ENCODE results near the gene ELMO1. TPM values are rescaled to one million over a fixed set of nuclear protein-coding genes. Genes with fewer than 3 reads are reported as not detected.

ELMO1 gene
- total RNA-seq, 1 donor from 2014 or later, result not detected

DNA sequence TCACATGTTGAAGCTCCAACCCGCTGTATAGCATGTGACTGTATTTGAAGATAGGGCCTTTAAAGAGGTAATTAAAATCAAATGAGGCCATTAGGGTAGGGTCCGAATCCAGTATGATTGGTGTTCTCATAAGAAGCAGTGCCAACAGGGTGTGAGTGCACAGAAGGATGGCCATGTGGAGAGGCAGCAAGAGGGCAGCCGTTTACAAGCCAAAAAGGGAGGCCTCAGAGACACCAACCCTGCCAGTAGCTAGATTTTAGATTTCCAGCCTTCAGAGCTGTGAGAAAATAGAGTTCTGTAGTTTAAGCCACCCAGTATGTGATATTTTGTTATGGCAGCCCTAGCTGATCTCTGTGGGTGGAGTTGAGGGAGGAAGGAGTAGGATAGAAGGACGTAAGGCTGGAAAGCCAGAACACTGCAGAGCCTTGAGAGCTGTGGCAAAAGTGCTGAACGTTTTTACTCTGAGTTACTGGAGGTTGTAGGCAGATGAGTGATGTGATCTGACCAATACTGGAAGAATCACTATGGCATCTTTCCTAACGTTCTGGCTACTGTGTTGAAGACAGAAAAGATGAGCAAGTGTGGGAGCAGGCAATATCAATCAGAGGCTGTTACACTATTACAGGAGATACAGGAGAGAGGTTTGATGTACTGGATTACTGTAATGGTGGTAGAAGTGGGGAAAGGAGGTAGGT lies 334.9 kb downstream of the ELMO1 start:
- no peaks in the 10 kb centered on the region for H3K27me3 Mint-ChIP-seq (ENCODE audit: unreplicated experiment)
- no peak for DNase-seq (ENCODE audit: extremely low spot score, unreplicated experiment)
- H3K36me3 Mint-ChIP-seq (ENCODE audit: unreplicated experiment), result no peaks in the 10 kb centered on the region
- TF ChIP-seq, protein P1, sequence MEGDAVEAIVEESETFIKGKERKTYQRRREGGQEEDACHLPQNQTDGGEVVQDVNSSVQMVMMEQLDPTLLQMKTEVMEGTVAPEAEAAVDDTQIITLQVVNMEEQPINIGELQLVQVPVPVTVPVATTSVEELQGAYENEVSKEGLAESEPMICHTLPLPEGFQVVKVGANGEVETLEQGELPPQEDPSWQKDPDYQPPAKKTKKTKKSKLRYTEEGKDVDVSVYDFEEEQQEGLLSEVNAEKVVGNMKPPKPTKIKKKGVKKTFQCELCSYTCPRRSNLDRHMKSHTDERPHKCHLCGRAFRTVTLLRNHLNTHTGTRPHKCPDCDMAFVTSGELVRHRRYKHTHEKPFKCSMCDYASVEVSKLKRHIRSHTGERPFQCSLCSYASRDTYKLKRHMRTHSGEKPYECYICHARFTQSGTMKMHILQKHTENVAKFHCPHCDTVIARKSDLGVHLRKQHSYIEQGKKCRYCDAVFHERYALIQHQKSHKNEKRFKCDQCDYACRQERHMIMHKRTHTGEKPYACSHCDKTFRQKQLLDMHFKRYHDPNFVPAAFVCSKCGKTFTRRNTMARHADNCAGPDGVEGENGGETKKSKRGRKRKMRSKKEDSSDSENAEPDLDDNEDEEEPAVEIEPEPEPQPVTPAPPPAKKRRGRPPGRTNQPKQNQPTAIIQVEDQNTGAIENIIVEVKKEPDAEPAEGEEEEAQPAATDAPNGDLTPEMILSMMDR (IDR thresholded peaks at IDR 0.05), result no peak
- peaks cover 9% of the 10 kb centered on the region for H3K9me3 Mint-ChIP-seq (ENCODE audit: unreplicated experiment)
- H3K4me3 Mint-ChIP-seq (ENCODE audit: unreplicated experiment), result no peak overlapping the region
- H3K27ac Mint-ChIP-seq (ENCODE audit: unreplicated experiment), result no peak overlapping the region
- peaks cover 13% of the 10 kb centered on the region for H3K4me1 Mint-ChIP-seq (ENCODE audit: unreplicated experiment)

DNA sequence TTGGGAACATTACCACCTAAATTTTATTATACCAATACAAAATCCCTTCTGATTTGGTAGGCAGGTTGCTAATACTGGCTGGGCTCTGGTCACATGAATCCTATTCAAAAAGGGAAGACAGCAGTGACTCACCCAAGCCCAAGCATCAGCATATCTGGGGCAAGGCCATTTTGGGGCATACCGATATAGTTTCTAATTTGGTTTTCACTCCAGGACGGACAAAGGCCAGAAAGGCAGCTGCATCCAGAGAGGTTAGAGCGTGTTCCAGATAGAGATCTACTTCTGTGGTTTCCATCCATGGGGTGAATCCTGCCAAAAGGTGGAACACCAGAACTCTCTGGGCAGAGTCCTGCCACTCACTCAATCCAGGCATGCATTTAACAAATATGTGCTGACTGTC lies 335.8 kb downstream of the ELMO1 start:
- Mint-ChIP-seq H3K27ac (ENCODE audit: unreplicated experiment) (no peak overlapping the region), H3K9me3 (ENCODE audit: unreplicated experiment) (peaks cover 9% of the 10 kb centered on the region), H3K36me3 (ENCODE audit: unreplicated experiment) (no peaks in the 10 kb centered on the region), H3K4me1 (ENCODE audit: unreplicated experiment) (peaks cover 20% of the 10 kb centered on the region), H3K4me3 (ENCODE audit: unreplicated experiment) (no peak overlapping the region), H3K27me3 (ENCODE audit: unreplicated experiment) (no peaks in the 10 kb centered on the region)
- DNase-seq (ENCODE audit: extremely low spot score, unreplicated experiment), result no peak
- TF ChIP-seq, protein P1 (IDR thresholded peaks at IDR 0.05), result no peak

GRCh38 chr7:37112218-37112617 lies 336.4 kb downstream of the ELMO1 start:
- Mint-ChIP-seq H3K36me3 (ENCODE audit: unreplicated experiment) (no peaks in the 10 kb centered on the region), H3K4me3 (ENCODE audit: unreplicated experiment) (no peak overlapping the region), H3K27me3 (ENCODE audit: unreplicated experiment) (no peaks in the 10 kb centered on the region), H3K4me1 (ENCODE audit: unreplicated experiment) (peaks cover 20% of the 10 kb centered on the region), H3K27ac (ENCODE audit: unreplicated experiment) (no peak overlapping the region), H3K9me3 (ENCODE audit: unreplicated experiment) (peaks cover 9% of the 10 kb centered on the region)
- TF ChIP-seq, protein P1 (IDR thresholded peaks at IDR 0.05), result no peak
- no peak for DNase-seq (ENCODE audit: extremely low spot score, unreplicated experiment)

- no peaks in the 10 kb centered on the region for H3K36me3 Mint-ChIP-seq (ENCODE audit: unreplicated experiment)
- TF ChIP-seq, protein P1 (IDR thresholded peaks at IDR 0.05), result no peak
- no peak for DNase-seq (ENCODE audit: extremely low spot score, unreplicated experiment)
These were observed 337.2 kb downstream of the ELMO1 start for GRCh38 chr7:37111459-37111858.

GRCh38 chr7:37110660-37111424 lies 337.8 kb downstream of the ELMO1 start:
- H3K4me1 Mint-ChIP-seq (ENCODE audit: unreplicated experiment), result peaks cover 20% of the 10 kb centered on the region
- no peak for DNase-seq (ENCODE audit: extremely low spot score, unreplicated experiment)
- H3K9me3 Mint-ChIP-seq (ENCODE audit: unreplicated experiment), result peaks cover 9% of the 10 kb centered on the region
- H3K4me3 Mint-ChIP-seq (ENCODE audit: unreplicated experiment), result no peak overlapping the region
- H3K27me3 Mint-ChIP-seq (ENCODE audit: unreplicated experiment), result no peaks in the 10 kb centered on the region
- H3K36me3 Mint-ChIP-seq (ENCODE audit: unreplicated experiment), result no peaks in the 10 kb centered on the region
- TF ChIP-seq, protein P1 (IDR thresholded peaks at IDR 0.05), result no peak
- no peak overlapping the region for H3K27ac Mint-ChIP-seq (ENCODE audit: unreplicated experiment)

More at GRCh38 chr7:37111459-37111858, 337.2 kb downstream of the ELMO1 start:
- H3K9me3 Mint-ChIP-seq (ENCODE audit: unreplicated experiment), result peaks cover 9% of the 10 kb centered on the region
- H3K4me1 Mint-ChIP-seq (ENCODE audit: unreplicated experiment), result peaks cover 20% of the 10 kb centered on the region
- H3K27me3 Mint-ChIP-seq (ENCODE audit: unreplicated experiment), result no peaks in the 10 kb centered on the region
- no peak overlapping the region for H3K27ac Mint-ChIP-seq (ENCODE audit: unreplicated experiment)
- no peak overlapping the region for H3K4me3 Mint-ChIP-seq (ENCODE audit: unreplicated experiment)
